Thyroid gland (tissue), 4 donors: ENCODE data around the gene ABTB2.

Experiments used
- POLR2A ChIP-seq, 2 donors: fragments of 450-650 bp; IDR thresholded peaks; one replicate each; pipeline ENCODE4 v1.6.1; 2017; ENCODE audit warnings: antibody characterized with exemption in 2 of 2, mild to moderate bottlenecking in 2 of 2, moderate library complexity in 1 of 2
- TF ChIP-seq, protein P1 (sequence below), 6 experiments: fragments of 200-600 bp in 3 of 6; fragments of 450-650 bp in 3 of 6; sonication (generic) in 3 of 6; IDR thresholded peaks; one replicate each; pipeline ENCODE4 v1.5.1; 2016 to 2019; ENCODE audit warnings: antibody characterized with exemption in 6 of 6, mild to moderate bottlenecking in 2 of 6, inconsistent platforms in 1 of 6, moderate library complexity in 1 of 6

- TF ChIP-seq, protein P1, sequence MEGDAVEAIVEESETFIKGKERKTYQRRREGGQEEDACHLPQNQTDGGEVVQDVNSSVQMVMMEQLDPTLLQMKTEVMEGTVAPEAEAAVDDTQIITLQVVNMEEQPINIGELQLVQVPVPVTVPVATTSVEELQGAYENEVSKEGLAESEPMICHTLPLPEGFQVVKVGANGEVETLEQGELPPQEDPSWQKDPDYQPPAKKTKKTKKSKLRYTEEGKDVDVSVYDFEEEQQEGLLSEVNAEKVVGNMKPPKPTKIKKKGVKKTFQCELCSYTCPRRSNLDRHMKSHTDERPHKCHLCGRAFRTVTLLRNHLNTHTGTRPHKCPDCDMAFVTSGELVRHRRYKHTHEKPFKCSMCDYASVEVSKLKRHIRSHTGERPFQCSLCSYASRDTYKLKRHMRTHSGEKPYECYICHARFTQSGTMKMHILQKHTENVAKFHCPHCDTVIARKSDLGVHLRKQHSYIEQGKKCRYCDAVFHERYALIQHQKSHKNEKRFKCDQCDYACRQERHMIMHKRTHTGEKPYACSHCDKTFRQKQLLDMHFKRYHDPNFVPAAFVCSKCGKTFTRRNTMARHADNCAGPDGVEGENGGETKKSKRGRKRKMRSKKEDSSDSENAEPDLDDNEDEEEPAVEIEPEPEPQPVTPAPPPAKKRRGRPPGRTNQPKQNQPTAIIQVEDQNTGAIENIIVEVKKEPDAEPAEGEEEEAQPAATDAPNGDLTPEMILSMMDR (IDR thresholded peaks at IDR 0.05), result no peak
- TF ChIP-seq POLR2A (IDR thresholded peaks at IDR 0.05), result no peak
Measured at GRCh38 chr11:34328632-34328910, 29.2 kb downstream of the ABTB2 start.
